IMR-90 (cell line): ENCODE results near the gene RPL19. TPM values are rescaled to one million over a fixed set of nuclear protein-coding genes. Genes with fewer than 3 reads are reported as not detected.

Experiments used
- ATAC-seq: fragments of 200-7000 bp; cut with Tn5 transposase; 2 replicates; pipeline ENCODE4 v1.9.1; 2020; ENCODE audit warnings: low read depth, mild to moderate bottlenecking, moderate library complexity
- BruUV-seq: library from RNA; stranded (reverse); fragments of 400-500 nt; replicated peaks from 2 replicates; lab custom pipeline; 2021; lab: Mats Ljungman, UMichigan
- CTCF ChIA-PET: fragments of 300-600 bp; formaldehyde crosslinking; extraction: SDS; loops from one replicate; lab custom pipeline; 2021; ENCODE audit warnings: antibody characterized with exemption; lab: Yijun Ruan, JAX
- POLR2A ChIA-PET: fragments of 300-600 bp; sonication (Branson Sonifier 250); formaldehyde crosslinking; loops from one replicate; lab custom pipeline; 2022; ENCODE audit warnings: antibody characterized with exemption; ENCODE audit not compliant: unreplicated experiment; lab: Charles Lee
- DNase-seq: peaks from one replicate; pipeline ENCODE4 v3.0.0; 2013
- H2AFZ ChIP-seq: replicated peaks from 2 replicates; pipeline ENCODE3; 2013; ENCODE audit warnings: low read length, mild to moderate bottlenecking; ENCODE audit not compliant: poor library complexity
- H2AK5ac ChIP-seq: 2 replicates; pipeline ENCODE4 v1.6.1; 2013; ENCODE audit warnings: low read depth, low read length, inconsistent platforms
- H2AK9ac ChIP-seq: replicated peaks from 2 replicates; pipeline ENCODE3; 2013; ENCODE audit warnings: mild to moderate bottlenecking, low read depth, low read length, moderate library complexity; ENCODE audit not compliant: poor library complexity
- H2BK120ac ChIP-seq: 2 replicates; pipeline ENCODE4 v1.6.1; 2013; ENCODE audit warnings: low read depth, low read length, inconsistent platforms
- H2BK15ac ChIP-seq: 3 replicates; pipeline ENCODE4 v1.6.1; 2013; ENCODE audit warnings: low read depth, low read length, inconsistent platforms
- H2BK20ac ChIP-seq: 2 replicates; pipeline ENCODE4 v1.6.1; 2013; ENCODE audit warnings: low read depth, mild to moderate bottlenecking, inconsistent platforms, low read length, moderate library complexity
- H2BK5ac ChIP-seq: 2 replicates; pipeline ENCODE4 v1.6.1; 2013; ENCODE audit warnings: mild to moderate bottlenecking, low read depth, low read length, inconsistent platforms; ENCODE audit not compliant: poor library complexity, severe bottlenecking
- H3K14ac ChIP-seq: replicated peaks from 2 replicates; pipeline ENCODE4 v1.6.1; 2013; ENCODE audit warnings: low read depth, low read length, inconsistent platforms
- H3K18ac ChIP-seq: 2 replicates; pipeline ENCODE4 v1.6.1; 2013; ENCODE audit warnings: low read depth, low read length, control low read depth
- H3K23ac ChIP-seq: 2 replicates; pipeline ENCODE4 v1.6.1; 2013; ENCODE audit warnings: low read depth, low read length, inconsistent platforms
- H3K27ac ChIP-seq: 2 replicates; pipeline ENCODE4 v1.5.1; 2013; ENCODE audit warnings: mild to moderate bottlenecking, control low read depth, low read length; ENCODE audit not compliant: insufficient read depth
- H3K27me3 ChIP-seq: 2 replicates; pipeline ENCODE4 v1.6.1; 2013; ENCODE audit warnings: low read length; ENCODE audit not compliant: control insufficient read depth, insufficient read depth
- H3K36me3 ChIP-seq: 2 replicates; pipeline ENCODE4 v1.6.1; 2013; ENCODE audit warnings: low read length, mixed read lengths; ENCODE audit not compliant: control insufficient read depth, insufficient read depth
- H3K4ac ChIP-seq: 2 replicates; pipeline ENCODE4 v1.6.1; 2013; ENCODE audit warnings: low read depth, low read length, inconsistent platforms
- H3K4me1 ChIP-seq: 2 replicates; pipeline ENCODE4 v1.6.1; 2013; ENCODE audit warnings: low read length, mixed read lengths; ENCODE audit not compliant: control insufficient read depth, insufficient read depth
- H3K4me2 ChIP-seq: 2 replicates; pipeline ENCODE4 v1.6.1; 2013; ENCODE audit warnings: low read depth, mild to moderate bottlenecking, control low read depth, low read length, moderate library complexity
- H3K4me3 ChIP-seq: 2 replicates; pipeline ENCODE4 v1.5.1; 2013; ENCODE audit warnings: low read depth, mild to moderate bottlenecking, control low read depth, low read length, moderate library complexity; ENCODE audit not compliant: insufficient read depth
- H3K56ac ChIP-seq: 2 replicates; pipeline ENCODE4 v1.6.1; 2013; ENCODE audit warnings: low read length, inconsistent platforms; ENCODE audit not compliant: insufficient read depth; ENCODE audit errors: extremely low read depth
- H3K79me1 ChIP-seq, 2 experiments: 2 replicates each; pipeline ENCODE4 v1.6.1; 2013; ENCODE audit warnings: low read length in 2 of 2, inconsistent platforms in 1 of 2, low read depth in 1 of 2
- H3K9ac ChIP-seq: 2 replicates; pipeline ENCODE4 v1.6.1; 2013; ENCODE audit warnings: low read depth, low read length, control low read depth
- H3K9me1 ChIP-seq: 2 replicates; pipeline ENCODE4 v1.6.1; 2013; ENCODE audit warnings: low read length, inconsistent platforms; ENCODE audit not compliant: insufficient read depth
- H3K9me3 ChIP-seq: 2 replicates; pipeline ENCODE4 v1.6.1; 2013; ENCODE audit warnings: low read length; ENCODE audit not compliant: control insufficient read depth, insufficient read depth
- H4K20me1 ChIP-seq: 2 replicates; pipeline ENCODE4 v1.6.1; 2013; ENCODE audit warnings: low read length, inconsistent platforms; ENCODE audit not compliant: insufficient read depth
- H4K5ac ChIP-seq: 2 replicates; pipeline ENCODE4 v1.6.1; 2013; ENCODE audit warnings: mild to moderate bottlenecking, low read depth, low read length, control low read depth
- H4K8ac ChIP-seq, 2 experiments: 2 replicates each; pipeline ENCODE4 v1.6.1; 2013; ENCODE audit warnings: low read depth in 2 of 2, low read length in 2 of 2, control low read depth in 1 of 2, inconsistent platforms in 1 of 2
- H4K91ac ChIP-seq: 2 replicates; pipeline ENCODE4 v1.6.1; 2013; ENCODE audit warnings: low read depth, low read length, inconsistent platforms; ENCODE audit not compliant: insufficient read depth
- BHLHE40 ChIP-seq: fragments of 150-350 bp; IDR thresholded peaks from 2 replicates; pipeline ENCODE4 v1.6.1; 2016; ENCODE audit warnings: mild to moderate bottlenecking, low read depth, low read length
- CEBPB ChIP-seq: IDR thresholded peaks from 2 replicates; pipeline ENCODE4 v1.6.1; 2012; ENCODE audit warnings: low read depth, low read length, improper control_type of control experiment
- CHD1 ChIP-seq: IDR thresholded peaks from 2 replicates; pipeline ENCODE4 v1.6.1; 2012; ENCODE audit warnings: low read depth, low read length, improper control_type of control experiment
- CTCF ChIP-seq: conservative IDR thresholded peaks from 2 replicates; pipeline ENCODE4 v1.5.1; 2012; ENCODE audit warnings: mild to moderate bottlenecking, low read depth, low read length, improper control_type of control experiment
- ELK1 ChIP-seq: fragments of 150-350 bp; IDR thresholded peaks from 2 replicates; pipeline ENCODE4 v1.6.1; 2016; ENCODE audit warnings: low read depth, mild to moderate bottlenecking, low read length, moderate library complexity, borderline replicate concordance
- FOS ChIP-seq: fragments of 150-350 bp; IDR thresholded peaks from 2 replicates; pipeline ENCODE4 v1.6.1; 2016; ENCODE audit warnings: low read depth, low read length
- MAFK ChIP-seq: IDR thresholded peaks from 2 replicates; pipeline ENCODE4 v1.6.1; 2012; ENCODE audit warnings: low read depth, low read length, improper control_type of control experiment
- MAZ ChIP-seq: IDR thresholded peaks from 2 replicates; pipeline ENCODE4 v1.6.1; 2012; ENCODE audit warnings: low read depth, mild to moderate bottlenecking, low read length, improper control_type of control experiment, moderate library complexity, borderline replicate concordance
- MXI1 ChIP-seq: IDR thresholded peaks from 2 replicates; pipeline ENCODE4 v1.6.1; 2012; ENCODE audit warnings: low read depth, mild to moderate bottlenecking, low read length, moderate library complexity, borderline replicate concordance
- NFE2L2 ChIP-seq: fragments of 150-350 bp; IDR thresholded peaks from 2 replicates; pipeline ENCODE4 v1.6.1; 2016; ENCODE audit warnings: low read depth, mild to moderate bottlenecking, low read length
- POLR2A ChIP-seq: IDR thresholded peaks from 2 replicates; pipeline ENCODE4 v1.6.1; 2012; ENCODE audit warnings: mild to moderate bottlenecking, low read depth, low read length
- RAD21 ChIP-seq: IDR thresholded peaks from 2 replicates; pipeline ENCODE4 v1.6.1; 2012; ENCODE audit warnings: low read length, improper control_type of control experiment
- RCOR1 ChIP-seq: IDR thresholded peaks from 2 replicates; pipeline ENCODE4 v1.6.1; 2012; ENCODE audit warnings: mild to moderate bottlenecking, low read length, improper control_type of control experiment; ENCODE audit not compliant: insufficient replicate concordance
- RFX5 ChIP-seq: IDR thresholded peaks from 2 replicates; pipeline ENCODE4 v1.8.0; 2012; ENCODE audit warnings: low read depth, mild to moderate bottlenecking, low read length, moderate library complexity
- SMC3 ChIP-seq: fragments of 150-350 bp; IDR thresholded peaks from 2 replicates; pipeline ENCODE4 v1.6.1; 2016; ENCODE audit warnings: low read depth, mild to moderate bottlenecking, antibody characterized with exemption, low read length, moderate library complexity
- USF2 ChIP-seq: fragments of 150-350 bp; IDR thresholded peaks from 2 replicates; pipeline ENCODE4 v1.6.1; 2017; ENCODE audit warnings: mild to moderate bottlenecking, antibody characterized with exemption, low read length, low read depth
- WGBS, 2 experiments: methylation state at CpG; one replicate each; pipeline versions ENCODE4 v1.1.5 to v1.1.7; 2013; ENCODE audit warnings: missing lambda C conversion rate in 2 of 2; ENCODE audit not compliant: insufficient read length in 1 of 2; ENCODE audit errors: extremely low coverage in 2 of 2; 5-methylcytosine and 5-hydroxymethylcytosine counted together
- dilution Hi-C: fragments of 300-500 bp; cut with HindIII; formaldehyde crosslinking; loops from one replicate; pipeline ENCODE4 v1.14.3; 2018; ENCODE audit warnings: low sequenced_read_pairs; ENCODE audit not compliant: unreplicated experiment
- in situ Hi-C: fragments of 300-500 bp; cut with MboI; formaldehyde crosslinking; loops from 3 replicates; pipeline ENCODE4 v1.14.3; 2019; ENCODE audit warnings: low sequenced_read_pairs, inconsistent platforms, mixed read lengths
- intact Hi-C: fragments of 100-400 bp; cut with micrococcal nuclease; formaldehyde crosslinking; loops from 2 replicates; pipeline ENCODE4 v1.10.0; 2022
- polyA plus RNA-seq, 3 experiments: library from polyadenylated mRNA; depleted of rRNA; stranded (reverse); fragments of >200 nt; gene quantifications; 2 replicates each; pipeline ENCODE4 v1.2.3, GENCODE V29; 2012; ENCODE audit warnings: low replicate concordance in 1 of 3
- total RNA-seq: library from RNA; depleted of rRNA; stranded (reverse); fragments of >200 nt; gene quantifications from 2 replicates; pipeline ENCODE4 v1.2.3, GENCODE V29; 2012

The RPL19 gene
- total and polyA plus RNA-seq, 2 of the 4 experiments (the other 2 are of a cell fraction): 2,101 to 2,466 TPM

- no TSS peak for BruUV-seq
- TF ChIP-seq RFX5 (no peak), NFE2L2 (no peak), MXI1 (no peak), CTCF (no peak), MAFK (no peak), CEBPB (no peak), ELK1 (no peak), POLR2A (no peak), FOS (no peak), RAD21 (no peak), USF2 (no peak), RCOR1 (no peak), SMC3 (no peak), BHLHE40 (no peak), MAZ (no peak), CHD1 (no peak)
- CTCF ChIA-PET: no interaction called here
Measured at GRCh38 chr17:39193346-39193745, 6.7 kb upstream of the RPL19 start.

More at GRCh38 chr17:39193346-39193745, 6.7 kb upstream of the RPL19 start:
- Histone ChIP-seq H3K4me2 (no peak overlapping the region), H4K5ac (no peak overlapping the region), H2AK5ac (no peak overlapping the region), H3K27ac (no peak overlapping the region), H3K27me3 (no peaks in the 10 kb centered on the region), H2AK9ac (peak overlapping the region; percentile 85), H2BK120ac (no peak overlapping the region), H3K4ac (no peak overlapping the region), H2BK5ac (no peak overlapping the region), H3K18ac (no peak overlapping the region), H2BK20ac (no peak overlapping the region), H4K20me1 (peaks cover 21% of the 10 kb centered on the region), H3K4me3 (no peak overlapping the region), H3K23ac (no peak overlapping the region), H3K4me1 (peaks cover 19% of the 10 kb centered on the region), H3K36me3 (peaks cover 27% of the 10 kb centered on the region), H3K79me1 (peaks cover 29 to 54% of the 10 kb centered on the region in 2 experiments), H4K91ac (no peak overlapping the region), H4K8ac (no peak overlapping the region), H2BK15ac (no peak overlapping the region), H3K56ac (no peak overlapping the region), H3K9me1 (peaks cover 20% of the 10 kb centered on the region), H2AFZ (no peak overlapping the region), H3K14ac (no peak overlapping the region), H3K9me3 (no peaks in the 10 kb centered on the region), H3K9ac (no peak overlapping the region)
- intact Hi-C loops (no loop called here), dilution Hi-C loops (no loop called here), in situ Hi-C loops (no loop called here)
- no CpG with 5 or more reads among the region's 10 CpGs for WGBS, 2 experiments
- DNase-seq: no peak
- POLR2A ChIA-PET: no interaction called here
- no peak for ATAC-seq
